Measurements from ENCODE around the gene FRMD4A.

- TF ChIP-seq CTCF (IDR thresholded peaks at IDR 0.05) (no peak), POLR2A (IDR thresholded peaks at IDR 0.05) (no peak), POLR2AphosphoS5 (IDR thresholded peaks at IDR 0.05) (no peak), EP300 (IDR thresholded peaks at IDR 0.05; ENCODE audit: low read depth) (no peak)
Measured at GRCh38 chr10:13597909-13598308, 732.8 kb downstream of the FRMD4A start.
